HG03280 (cell line): ENCODE data around the gene AHCYL2.
"Not testable (repeated sequence)": the region's sequence is repeated elsewhere in the genome, so short reads cannot be mapped to it uniquely, and the experiment has no call there.

ENCODE experiments used
- ATAC-seq: cut with Tn5 transposase; IDR thresholded peaks from one replicate; pipeline ENCODE4 v1.9.1; 2021; ENCODE audit warnings: mild to moderate bottlenecking, moderate library complexity; ENCODE audit not compliant: unreplicated experiment

Gene AHCYL2

DNA sequence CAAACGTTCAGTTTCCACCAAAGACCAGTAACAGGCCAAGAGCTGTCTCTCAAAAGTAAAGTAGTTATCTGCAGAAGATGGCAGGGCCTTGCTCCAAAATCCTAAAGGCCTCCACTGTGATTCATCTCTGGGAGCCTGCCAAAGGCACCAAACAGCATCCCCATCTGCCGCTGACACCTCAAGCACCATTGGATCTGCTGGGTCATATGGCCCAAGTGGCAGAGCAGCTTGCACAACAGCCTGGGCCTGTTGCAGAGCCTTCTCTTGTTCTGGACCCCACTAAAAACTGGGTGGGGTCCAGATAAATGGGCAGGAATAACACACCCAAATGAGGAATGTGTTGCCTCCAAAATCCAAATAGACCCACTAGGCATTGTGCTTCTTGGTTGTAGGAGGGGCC, 222.1 kb downstream of the AHCYL2 start:
- not testable (repeated sequence) for ATAC-seq

GRCh38 chr7:129447445-129447844, 222.6 kb downstream of the AHCYL2 start:
- ATAC-seq = not testable (repeated sequence)

GRCh38 chr7:129448608-129449007, 223.8 kb downstream of the AHCYL2 start:
- ATAC-seq = not testable (repeated sequence)

GRCh38 chr7:129450295-129450694, 225.5 kb downstream of the AHCYL2 start:
- no peak for ATAC-seq

- ATAC-seq = no peak
Observed at GRCh38 chr7:129452589-129453231, 227.9 kb downstream of the AHCYL2 start.

GRCh38 chr7:129453510-129454248, 228.8 kb downstream of the AHCYL2 start:
- ATAC-seq = no peak

- no peak for ATAC-seq
Observed at GRCh38 chr7:129454249-129454551, 229.4 kb downstream of the AHCYL2 start.

DNA sequence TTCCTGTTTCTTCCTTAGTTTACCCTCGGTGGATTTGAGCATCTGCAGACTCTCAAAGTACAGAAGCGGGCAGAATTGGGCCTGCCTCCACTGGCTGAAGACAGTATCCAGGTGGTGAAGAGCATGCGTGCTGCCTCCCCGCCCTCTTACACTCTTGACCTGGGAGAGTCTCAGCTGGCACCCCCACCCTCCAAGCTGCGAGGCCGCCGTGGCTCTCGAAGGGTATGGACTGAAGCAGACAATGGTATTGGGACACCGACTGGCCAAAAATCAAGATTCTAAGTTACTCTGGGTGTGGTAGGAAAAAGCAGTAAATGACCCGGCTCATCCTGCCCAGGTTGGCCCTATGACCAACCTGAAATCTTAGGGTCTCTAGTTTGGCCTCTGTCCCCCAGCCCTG, 231.6 kb downstream of the AHCYL2 start:
- no peak for ATAC-seq

DNA sequence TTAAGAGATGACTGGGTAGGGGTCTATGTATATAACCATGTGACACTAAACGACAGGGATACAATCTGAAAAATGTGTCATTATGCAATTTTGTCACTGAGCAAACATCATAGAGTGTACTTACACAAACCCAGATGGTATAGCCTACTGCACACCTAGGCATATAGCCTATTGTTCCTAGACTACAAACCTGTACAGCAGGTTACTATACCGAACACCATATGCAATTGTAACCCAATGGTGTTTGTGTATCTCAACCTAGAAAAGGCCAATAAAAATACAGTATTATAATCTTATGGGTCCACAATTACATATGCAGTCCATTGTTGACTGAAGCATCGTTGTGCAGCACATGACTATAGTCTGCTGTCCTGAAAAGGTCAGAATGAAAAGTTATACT, 232.3 kb downstream of the AHCYL2 start:
- ATAC-seq = no peak

- ATAC-seq = no peak
Observed at GRCh38 chr7:129458171-129458570, 233.3 kb downstream of the AHCYL2 start.

DNA sequence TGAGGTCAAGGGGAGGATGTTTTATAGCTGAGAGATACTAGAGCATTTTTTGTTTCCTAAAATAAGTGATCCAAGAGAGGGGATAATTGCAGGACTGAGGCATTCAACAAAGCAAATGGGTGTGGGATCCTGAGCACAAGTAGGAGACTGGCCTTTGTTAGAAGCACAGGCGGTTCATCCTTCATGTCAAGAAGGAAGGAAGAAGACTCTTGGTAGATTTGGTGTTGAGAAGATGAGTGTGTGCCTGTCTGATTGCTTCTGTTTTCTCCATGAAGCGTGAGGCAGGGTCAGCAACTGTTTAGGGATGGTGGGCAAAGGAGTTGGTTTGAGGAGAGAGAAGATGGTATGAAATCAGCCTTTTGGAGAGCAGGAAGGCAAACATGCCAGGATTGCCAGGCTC, 237.0 kb downstream of the AHCYL2 start:
- ATAC-seq = no peak

GRCh38 chr7:129462420-129462819, 237.6 kb downstream of the AHCYL2 start:
- ATAC-seq = no peak

DNA sequence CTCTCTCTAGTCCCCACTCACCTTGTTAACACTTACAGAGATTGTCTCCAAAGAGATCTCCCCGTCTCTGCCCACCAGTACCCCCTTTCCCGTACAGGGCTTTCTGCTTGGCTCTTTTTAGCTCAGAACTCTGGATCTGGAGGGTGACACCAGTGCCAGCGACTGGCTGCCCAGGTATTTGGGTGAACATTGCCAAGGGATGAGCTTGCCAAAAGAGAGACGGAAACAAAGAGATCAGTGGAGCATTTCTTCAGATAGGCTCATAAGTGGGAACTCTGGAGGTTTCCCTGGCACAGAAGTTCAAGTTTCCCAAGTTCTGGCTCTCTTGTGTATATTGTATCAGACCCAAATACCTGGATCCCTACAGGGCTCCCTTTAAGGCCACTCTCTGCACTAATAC, 239.4 kb downstream of the AHCYL2 start:
- ATAC-seq = no peak

DNA sequence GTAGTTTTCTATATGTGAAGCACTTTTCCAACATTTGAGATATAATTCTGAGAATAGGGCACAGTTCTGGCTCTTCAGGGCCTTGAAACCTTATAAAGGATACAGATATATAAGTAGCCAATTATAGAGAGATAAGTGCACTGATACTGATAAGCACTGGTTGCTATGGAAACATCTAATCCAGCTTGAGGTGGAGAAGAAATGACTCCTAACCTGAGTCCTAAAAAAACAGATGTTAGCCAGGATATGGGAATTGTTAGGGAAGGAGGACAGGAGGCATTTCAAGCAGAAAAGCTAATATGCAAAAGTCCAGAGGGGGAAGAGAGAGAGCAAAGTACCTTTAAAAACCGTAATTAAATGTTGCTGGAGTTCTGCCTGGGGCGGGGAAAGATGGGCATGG, 240.2 kb downstream of the AHCYL2 start:
- no peak for ATAC-seq

GRCh38 chr7:129466796-129467195, 242.0 kb downstream of the AHCYL2 start:
- no peak for ATAC-seq

GRCh38 chr7:129468087-129468486, 243.3 kb downstream of the AHCYL2 start:
- no peak for ATAC-seq

DNA sequence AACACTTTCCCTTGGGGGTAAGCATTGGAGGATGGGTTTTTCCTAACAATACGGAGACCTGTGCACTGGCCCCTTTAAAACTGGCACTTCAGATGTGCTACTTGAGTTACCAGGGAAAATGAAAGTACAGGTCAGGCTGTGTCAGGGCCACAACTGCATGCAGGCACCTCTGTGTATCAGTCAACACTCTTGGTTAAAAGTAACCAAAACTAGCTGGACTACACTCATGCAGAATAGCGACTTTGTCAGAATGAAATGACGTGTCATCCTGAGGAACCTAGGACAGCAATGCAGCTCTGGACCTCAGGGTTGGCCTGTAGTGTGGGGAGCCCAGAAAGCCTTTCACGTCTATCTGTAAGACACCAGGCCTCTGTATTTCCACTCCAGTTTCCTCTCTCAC, 243.7 kb downstream of the AHCYL2 start:
- no peak for ATAC-seq

DNA sequence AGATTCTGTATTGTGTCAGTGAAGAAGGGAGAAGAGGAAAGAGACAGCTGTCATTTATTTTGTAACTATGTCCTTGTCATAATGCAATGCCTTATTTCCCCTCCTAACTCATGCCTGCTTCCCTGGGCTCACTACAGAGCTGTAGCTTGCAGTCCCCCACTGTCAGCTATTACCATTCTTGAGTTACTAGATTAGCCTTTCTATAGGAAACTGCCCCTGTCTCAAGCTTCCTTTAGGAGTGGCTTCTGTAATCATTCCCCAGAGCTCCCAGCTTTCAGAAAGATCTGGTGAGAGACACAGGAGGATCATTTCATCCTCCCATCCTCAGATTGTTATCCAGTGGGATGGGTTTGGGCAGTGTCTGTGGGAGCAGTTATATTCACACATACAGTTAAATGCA, 245.1 kb downstream of the AHCYL2 start:
- no peak for ATAC-seq

GRCh38 chr7:129470411-129470810, 245.6 kb downstream of the AHCYL2 start:
- ATAC-seq = no peak

GRCh38 chr7:129471402-129471827, 246.6 kb downstream of the AHCYL2 start:
- no peak for ATAC-seq

DNA sequence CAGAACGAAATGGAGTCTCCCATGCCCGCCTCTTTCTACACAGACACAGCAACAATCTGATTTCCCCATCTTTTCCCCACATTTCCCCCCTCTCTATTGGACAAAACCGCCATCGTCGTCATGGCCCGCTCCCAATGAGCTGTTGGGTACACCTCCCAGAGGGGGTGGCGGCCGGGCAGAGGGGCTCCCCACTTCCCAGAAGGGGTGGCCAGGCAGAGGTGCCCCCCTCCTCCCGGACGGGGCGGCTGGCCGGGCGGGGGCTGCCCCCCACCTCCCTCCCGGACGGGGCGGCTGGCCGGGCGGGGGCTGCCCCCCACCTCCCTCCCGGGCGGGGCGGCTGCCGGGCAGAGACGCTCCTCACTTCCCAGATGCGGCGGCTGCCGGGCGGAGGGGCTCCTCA, 251.1 kb downstream of the AHCYL2 start:
- ATAC-seq = not testable (repeated sequence)

GRCh38 chr7:129476398-129476797, 251.6 kb downstream of the AHCYL2 start:
- not testable (repeated sequence) for ATAC-seq
